GM18505 (cell line): ENCODE results near the gene MYCBPAP.

ENCODE experiments used
- ATAC-seq: cut with Tn5 transposase; IDR thresholded peaks from one replicate; pipeline ENCODE4 v1.9.1; 2021; ENCODE audit not compliant: unreplicated experiment
- POLR2A ChIP-seq: IDR thresholded peaks from 4 replicates; pipeline ENCODE4 v1.6.1; 2011; ENCODE audit warnings: borderline replicate concordance; ENCODE audit not compliant: insufficient read depth, insufficient read length; ENCODE audit errors: extremely low read depth

MYCBPAP gene

GRCh38 chr17:50560931-50561745 lies 52.9 kb downstream of the MYCBPAP start:
- ATAC-seq: no peak
- TF ChIP-seq POLR2A: no peak

DNA sequence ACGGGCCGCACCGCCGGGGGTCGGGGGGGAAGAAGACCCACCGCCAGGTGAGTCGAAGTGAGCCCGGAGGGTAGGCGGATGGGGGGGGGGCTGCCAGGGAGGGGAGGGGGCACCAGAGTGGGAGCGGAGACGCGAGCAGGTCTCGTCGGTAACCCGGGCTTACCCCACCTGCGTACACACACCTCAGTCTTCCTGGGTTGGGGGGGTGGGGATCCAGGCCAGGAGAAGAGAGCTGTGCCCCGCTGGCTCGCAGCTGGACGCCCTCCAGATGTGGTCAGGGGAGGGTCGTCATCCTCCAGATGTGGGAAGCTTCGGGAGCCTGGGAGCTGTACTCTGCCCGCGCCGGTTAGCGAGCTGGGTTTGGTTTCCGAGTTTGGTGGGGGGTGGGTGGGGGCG lies 53.5 kb downstream of the MYCBPAP start:
- TF ChIP-seq POLR2A: no peak
- no peak for ATAC-seq

GRCh38 chr17:50562242-50563091 lies 54.2 kb downstream of the MYCBPAP start:
- TF ChIP-seq POLR2A: no peak
- no peak for ATAC-seq

DNA sequence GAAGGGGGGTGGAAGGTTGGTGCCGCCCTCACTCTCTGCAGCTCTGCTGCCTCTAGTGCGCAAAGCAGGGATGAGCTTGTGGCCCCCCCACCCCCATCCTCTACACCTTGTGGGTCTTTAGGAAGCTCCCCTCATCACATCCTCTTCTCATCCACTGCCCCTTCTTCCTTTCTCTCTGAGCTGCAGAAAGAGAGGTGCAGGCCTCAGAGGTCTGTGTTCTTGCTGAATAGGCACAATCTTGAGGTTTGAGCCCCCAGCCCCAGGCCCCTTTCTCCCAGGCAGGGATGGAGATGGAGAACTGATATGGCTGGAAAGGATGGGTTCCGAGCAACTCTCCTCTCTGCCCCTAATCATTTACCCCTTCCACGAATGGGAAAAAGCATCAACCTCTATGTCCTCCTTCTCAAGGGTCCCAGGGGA lies 54.9 kb downstream of the MYCBPAP start:
- TF ChIP-seq POLR2A: no peak
- ATAC-seq: no peak

DNA sequence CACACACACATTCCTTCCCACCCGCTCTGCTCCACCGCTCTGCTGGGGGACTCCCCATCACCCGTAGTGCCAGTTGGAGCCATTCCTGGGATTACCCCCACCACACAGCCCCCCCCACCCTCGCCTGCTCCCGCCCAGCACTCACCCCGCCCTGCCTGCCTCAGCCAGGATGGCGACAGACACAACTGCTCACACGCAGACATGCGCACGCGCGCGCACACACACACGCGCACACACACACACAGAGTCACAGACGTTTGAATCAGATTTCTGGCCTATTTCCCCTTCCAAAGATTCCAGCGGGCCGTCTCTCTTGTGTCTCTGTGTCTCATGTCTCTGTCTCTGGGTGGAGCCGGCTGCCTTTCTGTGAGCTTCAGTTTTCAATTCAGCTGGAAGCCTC lies 56.7 kb downstream of the MYCBPAP start:
- TF ChIP-seq POLR2A: no peak
- ATAC-seq: no peak

DNA sequence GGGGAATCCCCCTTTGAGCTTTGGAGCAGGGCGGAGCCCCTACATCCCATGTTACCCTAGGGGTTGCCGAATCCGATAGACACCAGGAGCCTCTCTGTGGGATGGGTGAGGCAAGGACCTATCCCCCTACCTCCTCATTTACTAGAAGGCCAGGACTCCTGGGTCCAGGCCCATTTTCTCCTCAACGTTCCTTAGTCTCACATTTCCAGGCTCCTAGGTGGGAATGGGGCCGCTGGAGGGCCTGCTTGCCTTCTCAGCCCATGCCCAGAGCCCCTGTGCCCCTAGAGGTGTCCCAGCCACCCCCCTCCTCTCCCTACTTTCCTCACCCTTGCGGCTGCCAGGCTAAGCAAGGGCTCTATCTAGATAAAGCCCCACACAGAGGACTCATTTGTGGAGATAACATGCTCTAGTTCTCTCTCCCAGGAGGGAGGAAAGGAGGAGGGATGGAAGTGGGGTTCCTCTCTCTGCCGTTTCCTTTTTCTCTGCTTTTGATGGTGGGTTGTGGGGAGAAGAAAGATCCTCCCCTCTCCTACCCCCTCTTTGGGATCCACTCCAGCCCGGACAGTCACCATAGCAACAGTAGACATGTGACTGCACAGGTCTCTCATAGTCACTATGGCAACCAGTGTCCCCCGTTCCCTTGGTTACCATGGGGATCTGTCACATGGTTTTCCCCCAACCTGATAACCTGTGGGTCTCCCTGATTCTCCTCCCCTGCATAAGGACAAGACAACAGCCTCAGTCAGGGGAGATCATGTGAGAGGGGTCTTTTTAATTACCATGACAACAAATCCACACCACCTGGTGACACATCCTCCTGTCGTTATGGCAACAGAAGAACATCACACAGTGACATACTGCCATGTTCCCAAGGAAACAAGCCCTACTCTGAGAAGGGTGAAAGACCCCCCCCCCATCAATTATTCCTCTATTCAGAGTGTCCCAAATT lies 57.4 kb downstream of the MYCBPAP start:
- no peak for TF ChIP-seq POLR2A
- no peak for ATAC-seq

DNA sequence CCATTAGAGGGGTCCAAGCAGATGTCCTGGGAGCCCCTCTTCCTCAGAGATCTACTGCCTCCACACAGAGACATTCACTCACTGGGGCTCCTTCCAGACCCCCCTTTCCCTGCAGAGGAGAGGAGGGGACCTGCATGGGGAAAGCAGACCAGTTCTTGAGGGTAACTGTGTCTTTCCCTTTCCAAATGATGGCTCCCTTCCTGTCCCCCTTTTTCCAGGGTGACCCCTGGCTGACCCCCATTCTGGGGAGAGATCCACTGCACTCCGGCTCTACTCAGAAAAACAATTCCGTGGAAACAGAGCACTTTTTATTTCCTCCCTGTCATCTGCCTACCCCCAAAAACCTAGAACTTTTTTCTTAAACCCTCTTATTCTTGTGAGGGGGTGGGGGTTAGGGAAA lies 58.6 kb downstream of the MYCBPAP start:
- no peak for ATAC-seq

GRCh38 chr17:50568659-50569058 lies 60.4 kb downstream of the MYCBPAP start:
- ATAC-seq: no peak
- no peak for TF ChIP-seq POLR2A

More for the DNA sequence above, 58.6 kb downstream of the MYCBPAP start:
- TF ChIP-seq POLR2A: no peak

DNA sequence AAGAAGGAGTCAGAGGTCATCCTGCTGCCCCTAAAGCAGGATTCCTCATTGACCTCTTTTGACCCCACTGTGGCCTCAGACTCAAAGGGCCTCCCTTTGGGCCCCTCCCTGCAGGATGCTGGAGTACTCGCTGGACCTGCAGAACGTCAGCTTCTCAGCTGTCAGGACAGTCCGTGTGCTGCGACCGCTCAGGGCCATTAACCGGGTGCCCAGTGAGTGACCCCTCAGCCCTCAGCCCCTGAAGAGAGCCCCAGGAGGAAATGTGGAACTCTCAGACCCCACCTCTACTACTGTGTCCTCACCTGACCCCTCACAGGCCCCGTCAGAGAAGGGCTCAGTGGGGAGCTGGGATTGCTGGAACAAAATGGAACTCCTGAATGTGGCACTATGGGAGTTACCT lies 61.4 kb downstream of the MYCBPAP start:
- ATAC-seq: no peak
- no peak for TF ChIP-seq POLR2A

DNA sequence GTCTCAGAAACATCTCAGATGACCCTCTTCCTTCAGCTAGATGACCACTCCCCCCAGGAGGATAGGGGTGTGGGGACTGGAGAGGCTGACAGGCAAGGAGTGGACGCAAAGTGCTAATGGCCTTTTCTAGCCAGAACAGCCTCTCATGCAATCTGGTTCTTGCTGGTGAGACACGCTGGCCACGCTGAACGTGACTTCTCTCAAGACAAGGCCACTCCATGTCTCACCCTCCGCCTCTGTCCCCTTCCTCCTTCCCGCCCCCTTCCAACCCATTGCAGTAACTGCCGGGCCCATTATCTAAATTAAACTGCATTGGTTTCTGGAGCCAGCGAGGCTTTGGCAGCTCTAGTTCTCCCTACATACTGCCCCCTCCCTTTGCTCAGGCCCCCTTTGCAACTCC lies 61.8 kb downstream of the MYCBPAP start:
- no peak for TF ChIP-seq POLR2A

DNA sequence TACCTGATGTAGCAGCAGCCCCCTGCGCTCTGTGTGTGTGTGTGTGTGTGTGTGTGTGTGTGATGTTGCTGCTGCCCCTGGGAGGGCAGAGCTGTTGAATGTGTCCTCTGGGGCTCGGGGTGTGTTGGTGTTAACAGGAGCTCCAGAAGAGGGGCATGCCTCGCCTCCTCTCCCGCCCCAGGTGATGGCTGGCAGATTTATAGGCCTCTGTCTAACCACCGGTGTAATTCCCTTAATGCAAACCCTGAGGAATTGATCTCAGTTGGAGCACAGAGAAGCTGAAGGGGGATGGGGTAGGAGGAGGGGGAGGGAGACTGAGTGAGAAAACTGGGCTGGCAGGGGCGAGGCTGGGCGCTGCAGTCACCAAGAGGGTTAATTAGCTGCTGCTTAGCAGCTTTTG lies 62.3 kb downstream of the MYCBPAP start:
- ATAC-seq: no peak
- TF ChIP-seq POLR2A: no peak

More for the DNA sequence above, 61.8 kb downstream of the MYCBPAP start:
- no peak for ATAC-seq

DNA sequence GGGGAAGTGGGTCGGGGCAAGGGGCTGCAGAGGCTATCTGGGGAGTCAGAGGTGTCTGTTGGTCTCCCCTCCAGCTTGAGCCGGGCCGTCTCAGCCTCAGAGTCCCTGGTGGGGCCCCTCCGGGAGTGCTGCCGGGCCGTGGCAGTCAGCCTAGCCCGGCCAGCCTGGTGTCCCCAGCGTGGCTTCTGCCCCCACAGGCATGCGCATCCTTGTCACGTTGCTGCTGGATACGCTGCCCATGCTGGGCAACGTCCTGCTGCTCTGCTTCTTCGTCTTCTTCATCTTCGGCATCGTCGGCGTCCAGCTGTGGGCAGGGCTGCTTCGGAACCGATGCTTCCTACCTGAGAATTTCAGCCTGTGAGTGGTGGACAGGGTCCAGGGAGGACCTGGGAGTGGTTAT lies 63.4 kb downstream of the MYCBPAP start:
- no peak for TF ChIP-seq POLR2A
- no peak for ATAC-seq

GRCh38 chr17:50572541-50572940 lies 64.3 kb downstream of the MYCBPAP start:
- no peak for ATAC-seq
- no peak for TF ChIP-seq POLR2A
